Chondrocyte (in vitro differentiated cells): ENCODE measurements around the gene PHOX2B. TPM values are rescaled to one million over a fixed set of nuclear protein-coding genes. Genes with fewer than 3 reads are reported as not detected.

Experiments
- DNase-seq: peaks from one replicate; pipeline ENCODE4 v3.0.0; 2021; ENCODE audit warnings: mixed read lengths, low spot score
- H3K27ac Mint-ChIP-seq: one replicate; pipeline ENCODE4 v1.8.0; 2021; ENCODE audit warnings: mild to moderate bottlenecking, moderate library complexity, mixed read lengths; ENCODE audit not compliant: unreplicated experiment
- H3K27me3 Mint-ChIP-seq: 2 replicates; pipeline ENCODE4 v1.8.0; 2021; ENCODE audit warnings: low read depth, mixed read lengths
- H3K36me3 Mint-ChIP-seq: 2 replicates; pipeline ENCODE4 v1.8.0; 2021; ENCODE audit warnings: low read depth, mixed read lengths
- H3K4me1 Mint-ChIP-seq: 2 replicates; pipeline ENCODE4 v1.8.0; 2021; ENCODE audit warnings: low read depth, mild to moderate bottlenecking, mixed read lengths
- H3K4me3 Mint-ChIP-seq: one replicate; pipeline ENCODE4 v1.8.0; 2021; ENCODE audit warnings: mild to moderate bottlenecking, moderate library complexity, mixed read lengths; ENCODE audit not compliant: unreplicated experiment
- H3K9me3 Mint-ChIP-seq: 2 replicates; pipeline ENCODE4 v1.8.0; 2021; ENCODE audit warnings: low read depth, mixed read lengths
- total RNA-seq: library from RNA; stranded (reverse); gene quantifications from 3 replicates; pipeline ENCODE4 v1.2.1, GENCODE V29; 2021
- TF ChIP-seq, protein P1 (sequence below): fragments of 200-600 bp; sonication (generic); IDR thresholded peaks from 2 replicates; pipeline ENCODE4 v1.5.0; 2021; ENCODE audit warnings: antibody characterized with exemption, mild to moderate bottlenecking, moderate library complexity

The PHOX2B gene
- total RNA-seq, 1 donor from 2014 or later, result not detected

DNA sequence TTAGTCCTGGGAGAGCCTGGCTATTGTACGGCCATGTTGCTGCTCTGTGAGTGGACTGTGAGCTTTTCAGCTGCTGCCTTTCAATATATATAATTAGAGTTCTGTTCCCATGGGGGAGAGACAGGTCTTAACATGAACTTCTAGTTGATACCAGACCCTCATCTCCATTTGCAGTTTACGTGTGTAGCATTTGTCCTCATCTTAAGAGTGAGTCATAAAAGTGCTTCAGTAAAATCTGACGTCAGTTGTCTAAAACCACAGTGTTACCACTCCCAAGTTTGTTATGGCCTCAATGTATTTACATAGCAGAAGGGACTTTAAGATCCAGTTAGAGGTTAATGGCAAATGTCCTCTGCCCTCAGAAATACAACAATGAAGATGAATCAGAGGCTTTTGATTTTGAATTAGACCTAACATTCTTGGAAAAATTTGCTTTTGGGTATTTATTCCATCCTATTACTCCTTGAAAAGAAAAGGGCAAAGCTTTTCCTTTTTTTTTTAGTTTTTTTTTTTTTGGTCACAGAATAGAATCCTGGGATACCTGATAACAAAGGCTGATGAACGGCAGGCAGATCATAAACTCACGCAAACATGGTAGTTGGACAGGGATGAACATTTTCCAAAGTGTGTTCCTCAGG is 38.6 kb downstream of the PHOX2B start:
- H3K27me3 Mint-ChIP-seq, result peaks cover 15% of the 10 kb centered on the region
- H3K4me3 Mint-ChIP-seq, result no peak overlapping the region
- TF ChIP-seq, protein P1, sequence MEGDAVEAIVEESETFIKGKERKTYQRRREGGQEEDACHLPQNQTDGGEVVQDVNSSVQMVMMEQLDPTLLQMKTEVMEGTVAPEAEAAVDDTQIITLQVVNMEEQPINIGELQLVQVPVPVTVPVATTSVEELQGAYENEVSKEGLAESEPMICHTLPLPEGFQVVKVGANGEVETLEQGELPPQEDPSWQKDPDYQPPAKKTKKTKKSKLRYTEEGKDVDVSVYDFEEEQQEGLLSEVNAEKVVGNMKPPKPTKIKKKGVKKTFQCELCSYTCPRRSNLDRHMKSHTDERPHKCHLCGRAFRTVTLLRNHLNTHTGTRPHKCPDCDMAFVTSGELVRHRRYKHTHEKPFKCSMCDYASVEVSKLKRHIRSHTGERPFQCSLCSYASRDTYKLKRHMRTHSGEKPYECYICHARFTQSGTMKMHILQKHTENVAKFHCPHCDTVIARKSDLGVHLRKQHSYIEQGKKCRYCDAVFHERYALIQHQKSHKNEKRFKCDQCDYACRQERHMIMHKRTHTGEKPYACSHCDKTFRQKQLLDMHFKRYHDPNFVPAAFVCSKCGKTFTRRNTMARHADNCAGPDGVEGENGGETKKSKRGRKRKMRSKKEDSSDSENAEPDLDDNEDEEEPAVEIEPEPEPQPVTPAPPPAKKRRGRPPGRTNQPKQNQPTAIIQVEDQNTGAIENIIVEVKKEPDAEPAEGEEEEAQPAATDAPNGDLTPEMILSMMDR, result no peak
- no peaks in the 10 kb centered on the region for H3K9me3 Mint-ChIP-seq
- H3K27ac Mint-ChIP-seq, result no peak overlapping the region
- no peak for DNase-seq
- no peaks in the 10 kb centered on the region for H3K4me1 Mint-ChIP-seq
- no peaks in the 10 kb centered on the region for H3K36me3 Mint-ChIP-seq

DNA sequence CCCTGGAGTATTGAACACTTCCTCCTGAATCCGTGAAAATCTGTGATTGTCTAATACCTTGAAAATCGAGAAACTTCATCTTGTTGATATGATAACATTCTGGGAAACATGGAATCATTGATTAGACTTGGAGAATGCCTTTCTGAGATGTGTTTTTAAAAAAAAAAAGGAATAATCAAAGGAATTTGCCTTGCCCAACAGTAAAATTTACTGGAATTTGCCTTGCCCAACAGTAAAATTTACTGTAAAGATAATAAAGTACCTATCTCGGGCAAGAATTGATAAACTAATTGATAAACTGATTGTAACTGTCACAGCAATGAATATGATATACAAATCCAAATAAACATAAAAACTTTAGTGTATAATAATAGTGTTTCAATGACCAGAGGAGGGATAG is 44.7 kb downstream of the PHOX2B start:
- Mint-ChIP-seq H3K4me3 (no peak overlapping the region), H3K27me3 (peaks cover 57% of the 10 kb centered on the region), H3K27ac (no peak overlapping the region), H3K9me3 (no peaks in the 10 kb centered on the region), H3K4me1 (no peaks in the 10 kb centered on the region), H3K36me3 (no peaks in the 10 kb centered on the region)
- TF ChIP-seq, protein P1, result no peak
- DNase-seq, result no peak

DNA sequence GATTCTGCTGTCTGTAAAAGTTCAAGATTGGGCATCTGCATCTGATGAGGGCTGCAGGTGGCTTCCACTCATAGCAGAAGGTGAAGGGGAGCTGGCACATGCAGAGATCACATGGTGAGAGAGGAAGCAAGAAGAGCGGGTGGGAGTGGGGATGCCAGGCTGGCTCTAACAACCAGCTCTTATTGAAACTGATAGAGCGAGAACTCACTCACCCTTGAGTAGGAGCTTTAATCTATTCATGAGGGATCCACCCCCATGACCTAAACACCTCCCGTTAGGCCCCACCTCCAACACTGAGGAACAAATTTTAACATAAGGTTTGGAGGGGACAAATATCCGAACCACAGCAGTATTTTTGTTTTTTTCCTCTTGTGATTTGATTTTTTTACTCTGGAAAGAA is 45.8 kb downstream of the PHOX2B start:
- Mint-ChIP-seq H3K4me1 (no peaks in the 10 kb centered on the region), H3K27me3 (peaks cover 64% of the 10 kb centered on the region), H3K9me3 (no peaks in the 10 kb centered on the region), H3K27ac (no peak overlapping the region), H3K36me3 (no peaks in the 10 kb centered on the region), H3K4me3 (no peak overlapping the region)
- DNase-seq, result no peak
- TF ChIP-seq, protein P1, result no peak

DNA sequence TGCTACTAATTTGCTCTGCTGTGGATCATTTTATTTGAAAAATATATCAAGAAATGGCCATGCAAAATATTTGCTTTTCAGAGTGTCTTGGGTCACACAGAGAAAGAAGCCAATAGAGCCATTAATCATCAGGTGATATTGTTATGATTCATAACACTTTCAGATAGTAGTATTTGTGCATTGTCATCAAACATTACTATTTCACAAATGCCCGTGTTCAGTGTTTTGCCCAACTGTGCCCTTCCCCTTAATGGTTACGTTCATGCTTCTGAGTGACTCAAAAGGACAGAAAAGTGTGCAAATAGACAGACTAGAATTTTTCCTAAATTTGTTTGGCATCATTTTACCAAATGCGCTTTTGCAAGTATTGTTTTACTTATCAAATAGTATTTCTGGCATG is 46.5 kb downstream of the PHOX2B start:
- H3K27ac Mint-ChIP-seq, result no peak overlapping the region
- H3K9me3 Mint-ChIP-seq, result no peaks in the 10 kb centered on the region
- TF ChIP-seq, protein P1, result no peak
- DNase-seq, result no peak
- no peaks in the 10 kb centered on the region for H3K4me1 Mint-ChIP-seq
- peaks cover 71% of the 10 kb centered on the region for H3K27me3 Mint-ChIP-seq
- H3K4me3 Mint-ChIP-seq, result no peak overlapping the region
- H3K36me3 Mint-ChIP-seq, result no peaks in the 10 kb centered on the region

DNA sequence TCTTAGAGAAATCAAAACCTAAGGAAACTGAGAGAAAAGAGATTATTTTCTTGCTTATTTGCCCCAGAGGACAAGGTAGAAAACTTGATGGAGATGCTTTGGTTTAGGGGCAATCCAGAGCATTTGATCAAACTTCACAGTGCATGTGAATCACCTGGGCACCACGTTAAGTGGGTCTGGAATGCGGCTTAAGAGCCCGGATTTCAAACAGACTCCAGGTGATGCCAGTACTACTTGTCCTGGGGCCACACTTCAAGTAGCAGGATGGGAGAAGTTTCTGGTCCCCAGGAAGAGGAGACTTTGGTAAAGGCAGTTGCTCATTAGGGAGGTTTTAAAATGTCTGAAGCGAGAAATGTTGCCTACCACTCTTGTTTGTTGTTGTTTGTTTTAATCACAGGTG is 51.8 kb downstream of the PHOX2B start:
- H3K4me3 Mint-ChIP-seq, result no peak overlapping the region
- H3K27me3 Mint-ChIP-seq, result peaks cover 45% of the 10 kb centered on the region
- no peak for DNase-seq
- peaks cover 4% of the 10 kb centered on the region for H3K4me1 Mint-ChIP-seq
- H3K27ac Mint-ChIP-seq, result no peak overlapping the region
- no peaks in the 10 kb centered on the region for H3K36me3 Mint-ChIP-seq
- H3K9me3 Mint-ChIP-seq, result no peaks in the 10 kb centered on the region
- TF ChIP-seq, protein P1, result no peak
